Ovary (tissue), 9 donors: ENCODE results near the gene ZNF225. TPM values are rescaled to one million over a fixed set of nuclear protein-coding genes. Genes with fewer than 3 reads are reported as not detected.
A peak's percentile ranks its signal among the peaks of the same experiment; 100 is the strongest.

ENCODE experiments used
- DNase-seq, 5 donors: peaks; one replicate each; pipeline ENCODE4 v3.0.0-alpha.2; 2019 to 2020
- H3K27ac ChIP-seq, 2 donors: fragments of 200-600 bp; one replicate each; pipeline versions ENCODE4 v1.5.1 to v1.8.0; 2019 to 2022
- H3K27me3 ChIP-seq: fragments of 200-600 bp; one replicate; pipeline ENCODE4 v1.8.0; 2022
- H3K36me3 ChIP-seq: fragments of 200-600 bp; sonication (generic); one replicate; pipeline ENCODE4 v1.5.1; 2019
- H3K4me1 ChIP-seq: one replicate; pipeline ENCODE4 v1.8.1; 2013; ENCODE audit warnings: mild to moderate bottlenecking, moderate library complexity; ENCODE audit not compliant: insufficient read depth
- H3K4me3 ChIP-seq: fragments of 200-600 bp; sonication (generic); one replicate; pipeline ENCODE4 v1.5.1; 2017
- H3K9me3 ChIP-seq, 2 donors: fragments of 200-600 bp in 1 of 2; sonication (generic) in 1 of 2; one replicate each; pipeline versions ENCODE4 v1.5.1 to v1.8.1; 2013 to 2019; ENCODE audit warnings: mild to moderate bottlenecking in 1 of 2, moderate library complexity in 1 of 2
- CTCF ChIP-seq, 3 donors: fragments of 450-650 bp in 2 of 3; fragments of 200-600 bp in 1 of 3; IDR thresholded peaks; one replicate each; pipeline versions ENCODE4 v1.5.1 to v1.8.0; 2016 to 2022; ENCODE audit warnings: antibody characterized with exemption in 3 of 3, mild to moderate bottlenecking in 1 of 3
- EP300 ChIP-seq: sonication (generic); formaldehyde crosslinking; IDR thresholded peaks from one replicate; pipeline ENCODE4 v1.6.1; 2017; ENCODE audit warnings: antibody characterized with exemption
- POLR2A ChIP-seq: fragments of 450-650 bp; IDR thresholded peaks from one replicate; pipeline ENCODE4 v1.6.1; 2017; ENCODE audit warnings: antibody characterized with exemption, mild to moderate bottlenecking, moderate library complexity
- WGBS, 3 donors: extraction: QIAGEN DNeasy Blood & Tissue Kit in 1 of 3; methylation state at CpG; one replicate each; pipeline versions ENCODE4 v1.1.5 to v1.1.7; 2013 to 2017; 5-methylcytosine and 5-hydroxymethylcytosine counted together
- intact Hi-C, 4 donors: fragments of 100-400 bp; cut with DNase I; formaldehyde crosslinking; loops; one replicate each; pipeline versions ENCODE4 v1.11.0 to v1.15.1; 2022 to 2023
- polyA plus RNA-seq, 2 donors: library from polyadenylated mRNA; stranded (reverse); fragments of 200-250 nt in 1 of 2; fragments of 350-450 nt in 1 of 2; fragmentation: Illumina TruSeq in 1 of 2; extraction: RNeasy Lipid Tissue Mini Kit (QIAGEN cat#74804) in 1 of 2; gene quantifications; one replicate each; pipeline ENCODE4 v1.2.3, GENCODE V29; 2013 to 2014
- total RNA-seq, 7 donors: library from RNA; depleted of rRNA in 2 of 7; stranded (reverse); fragments of >200 nt in 2 of 7; fragmentation: NEBNext Ultra II Directional in 3 of 7; extraction: Animal tissue kit (Norgen Biotek cat#: 25700) in 3 of 7; gene quantifications; one replicate each; pipeline versions ENCODE4 v1.1.0 to v1.2.4, GENCODE V29; 2016 to 2023
- donor health status: DM: no; HTN: no; CAD: no; lungs with moderate emphysema.
- donor health status: DM: no; HTN: no; CAD: no.
- donor health status: Bipolar disorder and iron deficiency.
- donor health status: DM: yes; HTN: yes; CAD: no.
- donor health status: DM: no; HTN: no; CAD: no.
- donor health status: DM: yes; HTN: yes; CAD: no.

The ZNF225 gene
- total and polyA plus RNA-seq, 9 donors = 3.5 to 8.2 (median 6.4) TPM

- Histone ChIP-seq H3K4me1 (no peaks in the 10 kb centered on the region), H3K36me3 (no peaks in the 10 kb centered on the region), H3K27ac (no peak overlapping the region), H3K27me3 (no peaks in the 10 kb centered on the region), H3K9me3 (no peaks in the 10 kb centered on the region), H3K4me3 (peak overlapping the region; percentile 63)
- WGBS, 3 donors = 16 to 24% (median 22%) methylated on average over 18 of the region's 18 CpGs
- intact Hi-C loops = no loop called here
- no peak for DNase-seq
- no peak for TF ChIP-seq EP300
These were observed 40.4 kb upstream of the ZNF225 start for GRCh38 chr19:44072543-44073401.

GRCh38 chr19:44076325-44076724 lies 36.9 kb upstream of the ZNF225 start:
- H3K27ac ChIP-seq = no peak overlapping the region
- no peaks in the 10 kb centered on the region for H3K4me1 ChIP-seq
- no peaks in the 10 kb centered on the region for H3K27me3 ChIP-seq
- WGBS, 3 donors = 81 to 89% (median 85%) methylated on average over 2 of the region's 2 CpGs
- no peaks in the 10 kb centered on the region for H3K9me3 ChIP-seq
- H3K4me3 ChIP-seq = no peak overlapping the region
- no peak for DNase-seq
- TF ChIP-seq POLR2A = no peak
- no peak for TF ChIP-seq CTCF (IDR thresholded peaks at IDR 0.05)
- no peak for TF ChIP-seq EP300
- intact Hi-C loops = no loop called here
- H3K36me3 ChIP-seq = no peaks in the 10 kb centered on the region

GRCh38 chr19:44092108-44092507 lies 21.1 kb upstream of the ZNF225 start:
- H3K36me3 ChIP-seq = no peaks in the 10 kb centered on the region
- 56 to 72% (median 69%) methylated on average over 4 of the region's 4 CpGs for WGBS, 3 donors
- H3K9me3 ChIP-seq = no peaks in the 10 kb centered on the region
- H3K27ac ChIP-seq = no peak overlapping the region
- H3K27me3 ChIP-seq = no peaks in the 10 kb centered on the region
- H3K4me3 ChIP-seq = no peak overlapping the region
- DNase-seq = no peak
- intact Hi-C loops = no loop called here
- TF ChIP-seq POLR2A (no peak), CTCF (IDR thresholded peaks at IDR 0.05) (no peak), EP300 (no peak)
- peaks cover 4% of the 10 kb centered on the region for H3K4me1 ChIP-seq

- WGBS, 3 donors = 0 to 1% (median 0%) methylated on average over 50 of the region's 50 CpGs
- Histone ChIP-seq H3K9me3 (no peaks in the 10 kb centered on the region), H3K4me3 (peak within 1 kb of the TSS; percentile 86), H3K27ac (peak within 1 kb of the TSS in 1 of 2 donors; percentile 34), H3K4me1 (peaks cover 6% of the 10 kb centered on the region), H3K27me3 (no peaks in the 10 kb centered on the region), H3K36me3 (no peaks in the 10 kb centered on the region)
- intact Hi-C loops = no loop called here
- TF ChIP-seq EP300 = no peak
- peak; percentile 35 for TF ChIP-seq POLR2A
- peak; percentile 88 to 90 (median 89) for DNase-seq
These were observed 19.1 kb upstream of the ZNF225 start, which contains the start of gene ZNF224 for GRCh38 chr19:44093931-44094765. Gene ZNF224, plus strand, starts transcription at chr19:44094361. Its CDS starts 3,513 bp downstream, at chr19:44097874.

GRCh38 chr19:44107751-44108150 lies 5.4 kb upstream of the ZNF225 start:
- peaks cover 0 to 38% of the 10 kb centered on the region in 2 donors for H3K9me3 ChIP-seq
- H3K27ac ChIP-seq = no peak overlapping the region
- no peak for TF ChIP-seq POLR2A
- WGBS, 3 donors = 94 to 98% (median 97%) methylated on average over 3 of the region's 3 CpGs
- no peak overlapping the region for H3K4me3 ChIP-seq
- H3K4me1 ChIP-seq = peaks cover 4% of the 10 kb centered on the region
- H3K27me3 ChIP-seq = no peaks in the 10 kb centered on the region
- peaks cover 2% of the 10 kb centered on the region for H3K36me3 ChIP-seq
- no peak for DNase-seq
- intact Hi-C loops = no loop called here
